K562 (cell line): ENCODE measurements around the gene STAT4. TPM values are rescaled to one million over a fixed set of nuclear protein-coding genes. Genes with fewer than 3 reads are reported as not detected.

Experiments used
- ATAC-seq: fragments of 200-7000 bp; cut with Tn5 transposase; 3 replicates; pipeline ENCODE4 v1.9.1; 2020; ENCODE audit warnings: moderate library complexity
- BruUV-seq: library from RNA; stranded (reverse); fragments of 400-500 nt; replicated peaks from 2 replicates; lab custom pipeline; 2021; lab: Mats Ljungman, UMichigan
- CTCF ChIA-PET: fragments of 300-600 bp; formaldehyde crosslinking; extraction: SDS; loops from one replicate; lab custom pipeline; 2021; ENCODE audit warnings: low intra/inter-chr PET ratio; lab: Yijun Ruan, JAX
- POLR2A ChIA-PET: fragments of 300-600, 350-650 bp; sonication (Branson Sonifier 250); formaldehyde crosslinking; extraction: SDS; loops from one replicate; lab custom pipeline; 2021; ENCODE audit warnings: antibody characterized with exemption, inconsistent platforms; lab: Yijun Ruan, JAX
- DNase-seq, 4 experiments: peaks; one replicate each; pipeline versions ENCODE4 v3.0.0 to v3.0.0-alpha.2; 2011 to 2018; ENCODE audit warnings: low spot score in 3 of 4, mixed read lengths in 3 of 4; ENCODE audit errors: extremely low read depth in 1 of 4
- FAIRE-seq: peaks from 2 replicates; lab custom pipeline; 2011; peaks lifted over from hg19 to GRCh38; lab: Jason Lieb, UNC
- H2AFZ ChIP-seq: 2 replicates; pipeline ENCODE4 v1.6.0; 2011; ENCODE audit warnings: low read depth, low read length, control low read depth, inconsistent platforms
- H3K27ac ChIP-seq: fragments of 200-600 bp; 3 replicates; pipeline ENCODE4 v1.8.0; 2011; ENCODE audit warnings: low read depth, mild to moderate bottlenecking, control low read depth, inconsistent platforms, low read length, moderate library complexity, mixed read lengths; ENCODE audit errors: extremely low read depth
- H3K27me3 ChIP-seq, 2 experiments: fragments of 300-600 bp in 1 of 2; 2 replicates in 1 of 2; 3 replicates in 1 of 2; pipeline versions ENCODE4 v1.6.0 to v1.8.0; 2011; ENCODE audit warnings: inconsistent platforms in 2 of 2, low read length in 2 of 2, mild to moderate bottlenecking in 1 of 2, mixed read lengths in 1 of 2, moderate library complexity in 1 of 2; ENCODE audit not compliant: control insufficient read depth in 2 of 2, insufficient read depth in 2 of 2
- H3K36me3 ChIP-seq: fragments of 300-600 bp; 3 replicates; pipeline ENCODE4 v1.8.0; 2011; ENCODE audit warnings: mild to moderate bottlenecking, low read length, inconsistent platforms; ENCODE audit not compliant: control insufficient read depth, insufficient read depth
- H3K4me1 ChIP-seq, 2 experiments: fragments of 200-600 bp in 1 of 2; replicated peaks in 1 of 2; 2 replicates in 1 of 2; 3 replicates in 1 of 2; pipeline versions ENCODE4 v1.5.1 to v1.8.0; 2011; ENCODE audit warnings: inconsistent platforms in 2 of 2, low read length in 2 of 2, mild to moderate bottlenecking in 1 of 2, mixed read lengths in 1 of 2, moderate library complexity in 1 of 2; ENCODE audit not compliant: control insufficient read depth in 2 of 2, insufficient read depth in 2 of 2
- H3K4me2 ChIP-seq: 2 replicates; pipeline ENCODE4 v1.6.1; 2011; ENCODE audit warnings: low read length, control low read depth, inconsistent platforms, mixed read lengths; ENCODE audit not compliant: insufficient read depth
- H3K4me3 ChIP-seq: fragments of 200-600 bp; sonication (generic), shearing (Covaris generic); 2 replicates; pipeline ENCODE4 v1.5.1; 2016; ENCODE audit warnings: control low read depth, inconsistent platforms
- H3K79me2 ChIP-seq: fragments of 200-600 bp; 3 replicates; pipeline ENCODE4 v1.8.0; 2011; ENCODE audit warnings: low read length, inconsistent platforms; ENCODE audit not compliant: control insufficient read depth, insufficient read depth
- H3K9ac ChIP-seq, 2 experiments: 2 replicates each; pipeline versions ENCODE4 v1.6.0 to v1.6.1; 2011; ENCODE audit warnings: low read depth in 2 of 2, low read length in 2 of 2, control low read depth in 1 of 2, inconsistent platforms in 1 of 2, mild to moderate bottlenecking in 1 of 2, mixed read lengths in 1 of 2; ENCODE audit not compliant: insufficient read depth in 1 of 2
- H3K9me1 ChIP-seq: one replicate; pipeline ENCODE4 v1.6.0; 2011; ENCODE audit warnings: inconsistent platforms, mild to moderate bottlenecking, low read length, moderate library complexity; ENCODE audit not compliant: control insufficient read depth, insufficient read depth
- H3K9me3 ChIP-seq: replicated peaks from 2 replicates; pipeline ENCODE4 v1.5.1; 2011; ENCODE audit warnings: low read depth, low read length, inconsistent platforms; ENCODE audit not compliant: control insufficient read depth, insufficient read depth
- H4K20me1 ChIP-seq: replicated peaks from 2 replicates; pipeline ENCODE4 v1.6.1; 2011; ENCODE audit warnings: low read length, inconsistent platforms, mixed read lengths; ENCODE audit not compliant: control insufficient read depth, insufficient read depth
- BRD9 ChIP-seq: fragments of 450-650 bp; IDR thresholded peaks from 2 replicates; pipeline ENCODE4 v1.6.1; 2018; ENCODE audit warnings: low read depth; ENCODE audit not compliant: partially characterized antibody
- DIDO1 ChIP-seq: fragments of 450-650 bp; IDR thresholded peaks from 2 replicates; pipeline ENCODE4 v1.6.1; 2016; ENCODE audit warnings: low read depth, missing biosample characterization, missing genetic modification characterization
- NCOA1 ChIP-seq: fragments of 450-650 bp; IDR thresholded peaks from 2 replicates; pipeline ENCODE4 v1.6.1; 2016; ENCODE audit warnings: low read depth
- PCBP2 ChIP-seq: fragments of 200-400 bp; formaldehyde crosslinking; IDR thresholded peaks from 2 replicates; pipeline ENCODE4 v1.6.1; 2018; ENCODE audit warnings: low read length, low read depth, mild to moderate bottlenecking, moderate library complexity; ENCODE audit not compliant: poor library complexity, severe bottlenecking
- SMAD1 ChIP-seq: fragments of 150-350 bp; IDR thresholded peaks from 2 replicates; pipeline ENCODE4 v1.6.1; 2014; ENCODE audit warnings: low read length, low read depth; ENCODE audit not compliant: partially characterized antibody
- TAF1 ChIP-seq: IDR thresholded peaks from 2 replicates; pipeline ENCODE4 v1.6.1; 2011; ENCODE audit warnings: mild to moderate bottlenecking, low read length, moderate library complexity; ENCODE audit not compliant: insufficient read depth, control insufficient read depth, severe bottlenecking; ENCODE audit errors: extremely low read depth
- XRCC5 ChIP-seq: fragments of 200-400 bp; formaldehyde crosslinking; IDR thresholded peaks from 2 replicates; pipeline ENCODE4 v1.6.1; 2017; ENCODE audit warnings: low read depth, mild to moderate bottlenecking, low read length
- ZNF165 ChIP-seq: fragments of 250-450 bp; sonication (Bioruptor Pico); IDR thresholded peaks from 2 replicates; pipeline ENCODE4 v1.4.0; 2020; ENCODE audit warnings: borderline replicate concordance
- ZNF354B ChIP-seq: fragments of 250-450 bp; sonication (Bioruptor Pico); IDR thresholded peaks from 2 replicates; pipeline ENCODE4 v1.4.0; 2020
- WGBS: fragments of 100-300 bp; shearing (Covaris generic); methylation state at CpG from one replicate; pipeline ENCODE4 v1.1.6; 2016; ENCODE audit warnings: low coverage, mixed read lengths; ENCODE audit not compliant: insufficient coverage; ENCODE audit errors: missing lambda C conversion rate; 5-methylcytosine and 5-hydroxymethylcytosine counted together
- in situ Hi-C: fragments of 300-500 bp; cut with MboI; formaldehyde crosslinking; loops from 4 replicates; pipeline ENCODE4 v1.15.0; 2018; ENCODE audit warnings: inconsistent platforms, mixed read lengths
- intact Hi-C: fragments of 100-400 bp; cut with micrococcal nuclease; formaldehyde crosslinking; loops from 2 replicates; pipeline ENCODE4 v1.14.2; 2022
- polyA plus RNA-seq, 8 experiments: library from polyadenylated mRNA; depleted of rRNA in 4 of 8; stranded (reverse) in 5 of 8; unstranded in 3 of 8; fragments of >200 nt; fragmentation: Nextera tagmentation in 2 of 8; fragmentation: Illumina TruSeq in 1 of 8; extraction: Ambion mirVana in 2 of 8; extraction: Trizol in 1 of 8; gene quantifications; 2 replicates each; pipeline versions ENCODE4 v1.2.1 to v1.2.3, GENCODE V29; 2011 to 2014; ENCODE audit warnings: inconsistent platforms in 1 of 8, missing spikeins in 1 of 8
- total RNA-seq, 7 experiments: library from RNA; depleted of rRNA in 6 of 7; stranded (reverse); fragments of >200 nt in 6 of 7; fragmentation: Illumina TruSeq in 2 of 7; extraction: Trizol in 2 of 7; gene quantifications; 2 replicates each; pipeline versions ENCODE4 v1.2.1 to v1.2.3, GENCODE V29; 2011 to 2021; ENCODE audit warnings: low replicate concordance in 1 of 7

The STAT4 gene
- total and polyA plus RNA-seq, 9 of the 15 experiments (the other 6 are each of a cell fraction or from before 2014, with no cell fraction given) = 0.01 to 0.06 (median 0.03) TPM; not detected in 6

- in situ Hi-C loops = no loop called here
- FAIRE-seq (no peak), ATAC-seq (no peak), DNase-seq (no peak)
- Histone ChIP-seq H3K9me1 (no peaks in the 10 kb centered on the region), H3K4me3 (no peak overlapping the region), H3K27ac (no peak overlapping the region), H3K79me2 (no peaks in the 10 kb centered on the region), H4K20me1 (no peaks in the 10 kb centered on the region), H3K4me1 (no peaks in the 10 kb centered on the region), H3K36me3 (no peaks in the 10 kb centered on the region), H3K27me3 (no peaks in the 10 kb centered on the region), H3K4me2 (no peak overlapping the region), H3K9me3 (no peaks in the 10 kb centered on the region), H3K9ac (no peak overlapping the region), H2AFZ (no peak overlapping the region)
- intact Hi-C loops = no loop called here
- no TSS peak for BruUV-seq
- TF ChIP-seq DIDO1 (tag) (no peak), TAF1 (no peak), SMAD1 (no peak), BRD9 (no peak), XRCC5 (no peak), NCOA1 (no peak), ZNF165 (CRISPR knock-in tag) (no peak), PCBP2 (no peak), ZNF354B (CRISPR knock-in tag) (no peak)
- POLR2A ChIA-PET = no interaction called here
- WGBS = 0% methylated on average over 2 of the region's 3 CpGs
- CTCF ChIA-PET = no interaction called here
Observed at GRCh38 chr2:191188550-191189093, 37.8 kb upstream of the STAT4 start.
